ENCODE data around the gene ACVR1C. TPM values are rescaled to one million over a fixed set of nuclear protein-coding genes. Genes with fewer than 3 reads are reported as not detected.

The ACVR1C gene
- total RNA-seq, 1 experiment from 2014 or later: 0.99 TPM

DNA sequence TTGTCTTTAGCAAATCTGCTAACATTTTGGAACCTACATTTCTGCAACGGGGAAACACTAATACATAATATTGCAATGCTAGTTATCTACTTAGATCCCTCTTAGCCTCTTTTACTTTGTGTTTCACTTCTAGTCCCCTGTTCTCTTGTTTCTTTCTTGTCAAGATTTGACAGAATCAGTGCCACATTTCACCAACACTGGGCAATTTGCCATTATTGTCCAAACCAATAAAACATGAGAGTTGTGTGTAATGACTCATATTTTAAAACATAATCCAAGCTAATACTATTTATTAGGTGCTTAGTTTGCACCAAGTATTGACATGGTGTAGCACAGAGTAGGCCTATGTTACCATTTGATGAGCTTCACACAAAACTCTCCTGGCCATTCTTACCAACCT, 33.7 kb upstream of the ACVR1C start:
- Mint-ChIP-seq H3K36me3 (ENCODE audit: insufficient read depth, unreplicated experiment) (no peaks in the 10 kb centered on the region), H3K4me3 (ENCODE audit: low read depth, unreplicated experiment) (no peak overlapping the region), H3K4me1 (ENCODE audit: low read depth, unreplicated experiment) (no peaks in the 10 kb centered on the region), H3K27me3 (ENCODE audit: unreplicated experiment) (no peaks in the 10 kb centered on the region), H3K27ac (ENCODE audit: unreplicated experiment) (no peak overlapping the region), H3K9me3 (ENCODE audit: low read depth, unreplicated experiment) (no peaks in the 10 kb centered on the region)
- CTCF ChIA-PET: no interaction called here
- no peak for DNase-seq
- TF ChIP-seq, protein P1, sequence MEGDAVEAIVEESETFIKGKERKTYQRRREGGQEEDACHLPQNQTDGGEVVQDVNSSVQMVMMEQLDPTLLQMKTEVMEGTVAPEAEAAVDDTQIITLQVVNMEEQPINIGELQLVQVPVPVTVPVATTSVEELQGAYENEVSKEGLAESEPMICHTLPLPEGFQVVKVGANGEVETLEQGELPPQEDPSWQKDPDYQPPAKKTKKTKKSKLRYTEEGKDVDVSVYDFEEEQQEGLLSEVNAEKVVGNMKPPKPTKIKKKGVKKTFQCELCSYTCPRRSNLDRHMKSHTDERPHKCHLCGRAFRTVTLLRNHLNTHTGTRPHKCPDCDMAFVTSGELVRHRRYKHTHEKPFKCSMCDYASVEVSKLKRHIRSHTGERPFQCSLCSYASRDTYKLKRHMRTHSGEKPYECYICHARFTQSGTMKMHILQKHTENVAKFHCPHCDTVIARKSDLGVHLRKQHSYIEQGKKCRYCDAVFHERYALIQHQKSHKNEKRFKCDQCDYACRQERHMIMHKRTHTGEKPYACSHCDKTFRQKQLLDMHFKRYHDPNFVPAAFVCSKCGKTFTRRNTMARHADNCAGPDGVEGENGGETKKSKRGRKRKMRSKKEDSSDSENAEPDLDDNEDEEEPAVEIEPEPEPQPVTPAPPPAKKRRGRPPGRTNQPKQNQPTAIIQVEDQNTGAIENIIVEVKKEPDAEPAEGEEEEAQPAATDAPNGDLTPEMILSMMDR (IDR thresholded peaks at IDR 0.05; ENCODE audit: unreplicated experiment): no peak
- BruUV-seq (replicated peaks): no TSS peak
- intact Hi-C loops (cut with micrococcal nuclease; ENCODE audit: unreplicated experiment): no loop called here

DNA sequence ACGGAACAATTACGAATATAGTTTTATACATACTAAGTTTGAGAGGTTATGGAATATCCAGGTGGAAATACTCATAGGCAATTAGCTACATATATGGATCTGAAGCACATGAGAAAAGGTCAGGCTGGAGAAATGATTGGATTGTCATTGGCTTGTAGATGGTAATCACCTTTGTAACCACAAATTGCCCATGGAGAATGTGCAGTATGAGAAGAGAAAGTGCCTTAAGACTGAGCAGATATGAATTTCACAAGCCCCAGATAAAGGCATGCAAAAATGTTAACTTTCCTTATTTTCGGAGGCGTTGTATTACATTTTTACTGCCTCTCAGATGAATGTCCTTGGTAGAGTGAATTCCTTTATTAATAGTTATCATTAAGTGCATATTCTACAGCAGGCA, 33.1 kb upstream of the ACVR1C start:
- intact Hi-C loops (cut with micrococcal nuclease; ENCODE audit: unreplicated experiment): no loop called here
- TF ChIP-seq, protein P1 (IDR thresholded peaks at IDR 0.05; ENCODE audit: unreplicated experiment): no peak
- Mint-ChIP-seq H3K27me3 (ENCODE audit: unreplicated experiment) (no peaks in the 10 kb centered on the region), H3K36me3 (ENCODE audit: insufficient read depth, unreplicated experiment) (no peaks in the 10 kb centered on the region), H3K9me3 (ENCODE audit: low read depth, unreplicated experiment) (no peaks in the 10 kb centered on the region), H3K4me1 (ENCODE audit: low read depth, unreplicated experiment) (no peaks in the 10 kb centered on the region), H3K4me3 (ENCODE audit: low read depth, unreplicated experiment) (no peak overlapping the region), H3K27ac (ENCODE audit: unreplicated experiment) (no peak overlapping the region)
- no peak for DNase-seq
- CTCF ChIA-PET: no interaction called here
- BruUV-seq (replicated peaks): no TSS peak

DNA sequence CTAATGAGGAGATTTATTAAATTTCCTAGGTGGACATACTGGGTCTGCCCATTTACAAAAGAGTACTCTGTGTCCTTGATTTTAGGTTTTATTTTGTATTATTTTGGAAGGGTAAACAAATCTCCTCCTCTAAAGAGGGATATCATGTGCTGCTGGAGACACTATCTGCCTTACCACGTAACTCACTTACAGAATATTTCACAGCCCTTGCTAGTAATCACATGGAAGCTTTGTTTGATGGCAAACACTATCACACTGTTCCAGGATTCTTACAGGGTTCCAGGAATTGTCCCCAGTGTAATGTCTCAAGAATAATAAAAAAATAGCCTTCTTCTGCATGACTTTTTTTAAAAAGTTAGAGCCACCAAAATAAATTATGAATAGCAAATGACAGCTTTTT, 29.2 kb upstream of the ACVR1C start:
- Mint-ChIP-seq H3K9me3 (ENCODE audit: low read depth, unreplicated experiment) (peaks cover 3% of the 10 kb centered on the region), H3K27me3 (ENCODE audit: unreplicated experiment) (no peaks in the 10 kb centered on the region), H3K4me3 (ENCODE audit: low read depth, unreplicated experiment) (no peak overlapping the region), H3K27ac (ENCODE audit: unreplicated experiment) (no peak overlapping the region), H3K4me1 (ENCODE audit: low read depth, unreplicated experiment) (no peaks in the 10 kb centered on the region), H3K36me3 (ENCODE audit: insufficient read depth, unreplicated experiment) (no peaks in the 10 kb centered on the region)
- TF ChIP-seq, protein P1 (IDR thresholded peaks at IDR 0.05; ENCODE audit: unreplicated experiment): no peak
- no peak for DNase-seq
- BruUV-seq (replicated peaks): no TSS peak
- intact Hi-C loops (cut with micrococcal nuclease; ENCODE audit: unreplicated experiment): no loop called here
- CTCF ChIA-PET: no interaction called here

GRCh38 chr2:157657101-157657500, 28.4 kb upstream of the ACVR1C start:
- no peaks in the 10 kb centered on the region for H3K27me3 Mint-ChIP-seq (ENCODE audit: unreplicated experiment)
- H3K27ac Mint-ChIP-seq (ENCODE audit: unreplicated experiment): no peak overlapping the region
- H3K9me3 Mint-ChIP-seq (ENCODE audit: low read depth, unreplicated experiment): peaks cover 3% of the 10 kb centered on the region
- H3K4me1 Mint-ChIP-seq (ENCODE audit: low read depth, unreplicated experiment): no peaks in the 10 kb centered on the region
- intact Hi-C loops (cut with micrococcal nuclease; ENCODE audit: unreplicated experiment): no loop called here
- BruUV-seq (replicated peaks): no TSS peak
- no peak for DNase-seq
- CTCF ChIA-PET: no interaction called here
- TF ChIP-seq, protein P1 (IDR thresholded peaks at IDR 0.05; ENCODE audit: unreplicated experiment): no peak
- no peaks in the 10 kb centered on the region for H3K36me3 Mint-ChIP-seq (ENCODE audit: insufficient read depth, unreplicated experiment)
- no peak overlapping the region for H3K4me3 Mint-ChIP-seq (ENCODE audit: low read depth, unreplicated experiment)

All from Calu3 (cell line).